Activated T-helper 1 cell treated with Interleukin-2 at 50 U/mL for 16 hours (primary cell): ENCODE results near the gene KDELR3.

Experiments used
- DNase-seq: peaks from one replicate; pipeline ENCODE4 v3.0.0-alpha.2; 2020; ENCODE audit warnings: low read depth

The KDELR3 gene

DNA sequence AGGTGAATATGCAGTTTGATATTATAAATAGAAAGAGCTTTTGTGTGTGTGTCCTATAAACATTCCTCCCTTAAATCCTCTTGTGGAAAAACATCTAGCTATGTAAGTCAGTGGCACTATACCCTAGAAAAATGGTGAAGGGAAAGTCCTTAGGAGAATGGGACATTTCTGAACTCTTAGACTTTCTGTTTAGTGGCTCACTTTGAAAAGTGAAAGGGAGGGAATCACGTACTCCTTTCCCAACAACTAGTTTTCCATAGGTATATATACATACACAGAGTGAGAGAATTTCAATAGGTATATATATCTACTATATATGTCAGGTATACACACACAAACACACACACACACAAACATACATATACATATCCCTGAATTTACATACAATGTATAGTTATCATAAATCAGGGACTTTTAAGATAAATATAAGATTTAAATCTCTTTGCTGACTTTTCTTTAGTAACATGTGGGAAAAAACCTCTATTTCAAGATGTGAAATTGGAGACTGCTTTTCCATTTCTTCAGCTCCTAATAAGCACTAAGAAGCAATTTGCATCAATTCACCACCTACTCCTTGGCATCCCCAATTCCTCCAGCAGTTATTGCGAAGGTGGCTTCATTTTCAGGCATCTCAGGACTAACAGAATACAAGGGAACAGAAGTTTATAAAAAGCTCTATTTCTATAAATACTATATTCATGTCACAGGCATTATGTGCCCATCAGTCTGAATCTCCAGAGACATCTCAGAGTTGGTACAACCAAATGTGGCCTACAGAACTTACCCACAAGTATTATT, 51.8 kb downstream of the KDELR3 start:
- no peak for DNase-seq

DNA sequence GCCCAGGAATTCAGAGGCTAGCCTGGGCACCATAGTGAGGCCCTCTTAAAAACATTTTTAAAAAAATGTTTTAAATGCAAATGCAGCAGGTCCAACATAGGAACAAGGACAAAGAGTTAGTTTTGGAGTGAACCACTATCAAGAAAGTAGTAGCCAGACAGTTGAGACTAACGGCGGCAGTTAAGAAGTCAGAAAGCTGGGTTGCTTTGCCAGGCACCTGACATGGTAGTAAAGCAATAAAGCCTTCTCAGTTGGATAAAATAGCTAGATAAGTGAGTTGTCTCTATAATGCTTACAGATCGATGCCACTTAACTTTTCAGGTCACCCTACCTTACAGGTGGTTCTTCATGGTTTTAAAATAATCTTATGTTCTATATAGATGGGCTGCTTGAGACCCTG, 55.1 kb downstream of the KDELR3 start:
- no peak for DNase-seq

DNA sequence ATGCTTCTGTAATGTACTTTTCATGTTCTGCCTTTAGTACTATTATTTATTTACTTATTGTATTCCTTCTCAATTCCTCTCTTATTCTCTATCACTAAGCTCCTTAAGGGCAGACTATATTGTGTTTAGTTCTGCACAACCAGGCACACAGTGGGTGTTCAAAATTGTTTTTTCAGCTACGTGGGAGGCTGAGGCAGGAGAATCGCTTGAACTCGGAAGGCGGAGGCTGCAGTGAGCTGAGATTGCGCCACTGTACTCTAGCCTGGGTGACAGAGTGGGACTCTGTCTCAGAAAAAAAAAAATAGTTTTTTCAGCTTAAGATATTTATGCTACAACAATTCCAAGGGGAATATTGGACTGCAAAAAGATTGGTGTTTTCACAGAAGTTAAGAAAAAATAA, 55.6 kb downstream of the KDELR3 start:
- DNase-seq: no peak

DNA sequence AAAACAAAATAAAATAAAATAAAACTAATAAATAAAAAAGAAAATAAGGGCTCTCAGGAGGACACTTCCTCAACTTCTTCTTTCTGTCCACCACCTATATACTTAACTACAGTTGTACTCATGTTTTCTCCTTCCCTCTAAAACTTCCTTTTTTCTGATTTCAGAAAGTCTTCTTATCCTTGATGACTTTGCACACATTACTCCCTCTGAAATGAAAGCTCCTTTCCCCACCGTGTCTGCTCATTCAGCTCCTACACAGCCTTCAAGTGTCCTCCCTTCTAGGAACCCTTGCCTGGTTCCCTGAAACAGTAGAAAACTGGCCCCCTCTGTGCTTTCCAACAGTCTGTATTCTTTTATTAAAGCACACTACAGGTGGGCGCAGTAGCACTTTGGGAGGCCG, 56.5 kb downstream of the KDELR3 start:
- no peak for DNase-seq

DNA sequence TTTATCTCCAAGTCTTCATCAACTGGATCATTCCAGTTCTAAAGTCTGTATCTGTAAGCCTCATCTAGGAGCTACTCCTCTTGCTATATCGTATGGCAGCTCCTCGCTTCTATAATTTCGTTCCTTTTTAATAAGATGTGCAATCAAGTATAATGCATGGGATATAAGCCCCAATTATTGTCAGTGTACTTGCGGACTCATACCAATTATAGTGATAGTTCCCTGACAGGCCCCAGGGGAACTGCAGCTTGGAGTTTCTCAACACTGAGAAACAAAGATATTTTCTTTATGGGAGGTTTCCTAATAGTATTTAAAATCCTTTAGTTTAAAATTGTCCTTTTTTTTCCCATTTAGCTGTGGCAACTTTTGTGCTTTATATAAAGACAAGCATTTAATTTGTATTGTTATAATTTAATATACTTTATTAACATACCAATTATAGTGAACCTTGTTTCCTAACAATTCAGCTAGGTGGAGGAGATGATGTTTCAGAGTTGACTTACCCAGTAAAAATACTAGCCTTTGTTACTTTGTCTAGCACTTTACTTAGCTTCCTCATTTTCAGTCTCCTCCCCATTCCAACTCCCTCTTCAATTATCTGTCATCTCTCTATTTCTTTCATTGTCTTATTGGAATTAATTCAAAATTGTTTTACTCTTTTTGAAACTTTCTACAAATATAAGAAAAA, 63.5 kb downstream of the KDELR3 start:
- DNase-seq: no peak
